Endothelial cell of umbilical vein (primary cell): ENCODE measurements around the gene E2F2.

ENCODE experiments used
- CTCF ChIP-seq, 2 donors: IDR thresholded peaks; 1 replicate in 1 of 2; 2 replicates in 1 of 2; pipeline ENCODE4 v1.5.1; 2011; ENCODE audit warnings: low read length in 2 of 2, mild to moderate bottlenecking in 2 of 2, moderate library complexity in 2 of 2, control low read depth in 1 of 2, inconsistent platforms in 1 of 2, low read depth in 1 of 2; ENCODE audit not compliant: insufficient read depth in 1 of 2; ENCODE audit errors: extremely low read depth in 1 of 2
- JUN ChIP-seq: IDR thresholded peaks from 2 replicates; pipeline ENCODE4 v1.6.1; 2011; ENCODE audit warnings: borderline replicate concordance, low read depth; ENCODE audit not compliant: insufficient read length, insufficient read depth
- MYC ChIP-seq: IDR thresholded peaks from one replicate; pipeline ENCODE4 v1.6.1; 2011; ENCODE audit warnings: mild to moderate bottlenecking, low read depth, low read length

GRCh38 chr1:23528250-23528978, 2.6 kb downstream of the E2F2 start:
- TF ChIP-seq CTCF (IDR thresholded peaks at IDR 0.05; ENCODE audit: extremely low read depth in 1 of 2, insufficient read depth in 1 of 2, low read depth in 1 of 2, low read length in 2 of 2) = no peak
- no peak for TF ChIP-seq JUN
- TF ChIP-seq MYC = no peak
